HUES6 (cell line): Measurements from ENCODE around the gene DAPK3.
"Not testable (repeated sequence)": the region's sequence is repeated elsewhere in the genome, so short reads cannot be mapped to it uniquely, and the experiment has no call there.

Source experiments
- H3K27ac ChIP-seq: 2 replicates; pipeline ENCODE4 v1.7.0; 2013; ENCODE audit warnings: low read depth, mild to moderate bottlenecking, low read length, inconsistent platforms
- H3K27me3 ChIP-seq: 2 replicates; pipeline ENCODE4 v1.6.1; 2013; ENCODE audit warnings: low read length; ENCODE audit not compliant: control insufficient read depth, insufficient read depth
- H3K36me3 ChIP-seq: 2 replicates; pipeline ENCODE4 v1.6.1; 2013; ENCODE audit warnings: low read length; ENCODE audit not compliant: control insufficient read depth, insufficient read depth
- H3K4me1 ChIP-seq: 2 replicates; pipeline ENCODE4 v1.6.1; 2013; ENCODE audit warnings: low read length; ENCODE audit not compliant: control insufficient read depth, insufficient read depth
- H3K4me3 ChIP-seq: 2 replicates; pipeline ENCODE4 v1.5.1; 2013; ENCODE audit warnings: low read depth, low read length
- H3K9ac ChIP-seq: one replicate; pipeline ENCODE4 v1.6.1; 2013; ENCODE audit warnings: mild to moderate bottlenecking, low read length
- H3K9me3 ChIP-seq: 2 replicates; pipeline ENCODE4 v1.6.1; 2013; ENCODE audit warnings: low read depth, low read length; ENCODE audit not compliant: control insufficient read depth, insufficient read depth

DAPK3 gene

DNA sequence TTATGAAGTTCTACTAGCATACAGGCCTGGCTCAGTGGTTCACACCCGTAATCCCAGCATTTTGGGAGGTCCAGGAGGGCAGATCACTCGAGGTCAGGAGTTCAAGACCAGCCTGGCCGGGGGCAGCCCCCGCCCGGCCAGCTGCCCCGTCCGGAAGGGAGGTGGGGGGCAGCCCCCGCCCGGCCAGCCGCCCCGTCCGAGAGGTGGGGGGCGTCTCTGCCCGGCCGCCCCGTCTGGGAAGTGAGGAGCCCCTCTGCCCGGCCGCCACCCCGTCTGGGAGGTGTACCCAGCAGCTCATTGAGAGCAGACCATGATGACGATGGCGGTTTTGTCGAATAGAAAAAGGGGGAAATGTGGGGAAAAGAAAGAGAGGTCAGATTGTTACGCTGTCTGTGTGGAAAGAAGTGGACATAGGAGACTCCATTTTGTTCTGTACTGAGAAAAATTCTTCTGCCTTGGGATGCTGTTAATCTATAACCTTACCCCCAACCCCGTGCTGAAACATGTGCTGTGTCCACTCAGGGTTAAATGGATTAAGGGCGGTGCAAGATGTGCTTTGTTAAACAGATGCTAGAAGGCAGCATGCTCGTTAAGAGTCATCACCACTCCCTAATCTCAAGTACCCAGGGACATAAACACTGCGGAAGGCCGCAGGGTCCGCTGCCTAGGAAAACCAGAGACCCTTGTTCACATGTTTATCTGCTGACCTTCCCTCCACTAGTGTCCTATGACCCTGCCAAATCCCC lies 27.9 kb upstream of the DAPK3 start:
- not testable (repeated sequence) for H3K27me3 ChIP-seq, H3K4me1 ChIP-seq, H3K9ac ChIP-seq, H3K4me3 ChIP-seq, H3K36me3 ChIP-seq, H3K27ac ChIP-seq, H3K9me3 ChIP-seq

DNA sequence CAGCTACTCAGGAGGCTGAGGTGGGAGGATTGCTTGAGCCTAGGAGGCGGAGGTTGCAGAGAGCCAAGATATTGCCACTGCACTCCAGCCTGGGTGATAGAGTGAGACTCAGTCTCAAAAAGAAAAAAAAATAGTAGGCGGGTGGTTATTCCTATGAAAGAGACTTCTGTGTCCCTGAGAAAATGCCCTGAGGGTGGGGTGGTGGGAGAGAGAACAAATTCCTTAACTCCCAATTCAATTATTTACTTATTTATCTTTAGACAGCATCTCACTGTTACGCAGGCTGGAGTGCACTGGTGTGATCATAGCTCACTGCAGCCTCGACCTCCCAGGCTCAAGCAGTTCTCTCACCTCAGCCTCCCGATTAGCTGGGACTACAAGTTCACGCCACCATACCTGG lies 24.7 kb upstream of the DAPK3 start:
- Histone ChIP-seq H3K36me3 (no peaks in the 10 kb centered on the region), H3K9me3 (no peaks in the 10 kb centered on the region), H3K9ac (no peak overlapping the region), H3K4me1 (no peaks in the 10 kb centered on the region), H3K27me3 (no peaks in the 10 kb centered on the region), H3K27ac (no peak overlapping the region), H3K4me3 (no peak overlapping the region)

DNA sequence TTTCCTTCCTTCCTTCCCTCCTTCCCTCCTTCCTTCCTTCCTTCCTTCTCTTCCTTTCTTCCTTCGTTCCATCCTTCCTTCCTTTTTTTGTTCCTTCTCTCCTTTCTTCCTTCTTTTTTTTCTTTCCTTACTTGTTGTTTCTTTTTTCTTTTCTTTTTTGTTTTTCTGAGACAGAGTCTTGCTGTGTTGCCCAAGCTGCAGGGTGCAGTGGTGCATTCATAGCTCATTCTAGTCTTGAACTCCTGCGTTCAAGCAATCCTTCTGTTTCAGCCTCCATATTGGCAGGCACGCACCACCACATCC lies 19.9 kb upstream of the DAPK3 start:
- peaks cover 9% of the 10 kb centered on the region for H3K4me1 ChIP-seq
- no peaks in the 10 kb centered on the region for H3K9me3 ChIP-seq
- no peak overlapping the region for H3K4me3 ChIP-seq
- peaks cover 6% of the 10 kb centered on the region; the same call in 1 of the 2 replicates for H3K27me3 ChIP-seq
- no peaks in the 10 kb centered on the region for H3K36me3 ChIP-seq
- H3K9ac ChIP-seq = no peak overlapping the region
- no peak overlapping the region for H3K27ac ChIP-seq

DNA sequence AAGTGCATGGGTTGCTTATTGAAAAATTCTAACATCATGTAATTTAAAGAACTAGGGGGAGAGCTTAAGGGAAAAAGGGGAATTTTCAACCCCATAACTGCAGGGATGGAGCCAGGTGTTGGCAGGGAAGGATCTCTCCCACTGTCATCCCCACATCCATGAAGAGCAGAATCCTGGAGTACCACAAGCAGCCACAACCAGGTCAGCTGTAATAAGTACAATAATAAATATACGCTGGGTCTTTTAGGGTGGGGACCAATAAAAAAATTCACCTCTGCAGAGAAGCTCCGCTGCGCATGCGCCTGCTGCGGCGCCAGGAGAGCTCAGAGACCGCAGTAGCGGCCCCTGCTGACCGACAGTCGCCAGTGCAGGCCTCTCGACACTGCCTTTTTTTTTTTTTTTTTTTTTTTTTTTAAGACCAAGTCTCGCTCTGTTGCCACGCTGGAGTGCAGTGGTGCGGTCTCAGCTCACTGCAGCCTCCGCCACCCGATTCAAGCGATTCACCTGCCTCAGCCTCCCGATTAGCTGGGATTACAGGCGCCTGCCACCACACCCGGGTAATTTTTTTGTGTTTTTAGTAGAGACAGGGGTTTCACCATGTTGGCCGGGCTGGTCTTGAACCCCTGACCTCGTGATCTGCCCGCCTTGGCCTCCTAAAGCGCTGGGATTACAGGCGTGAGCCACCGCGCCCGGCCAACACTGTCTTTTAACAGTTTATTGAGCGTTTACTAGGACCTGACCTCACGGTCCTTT lies 16.9 kb upstream of the DAPK3 start:
- H3K4me3 ChIP-seq = peak overlapping the region; percentile 93

DNA sequence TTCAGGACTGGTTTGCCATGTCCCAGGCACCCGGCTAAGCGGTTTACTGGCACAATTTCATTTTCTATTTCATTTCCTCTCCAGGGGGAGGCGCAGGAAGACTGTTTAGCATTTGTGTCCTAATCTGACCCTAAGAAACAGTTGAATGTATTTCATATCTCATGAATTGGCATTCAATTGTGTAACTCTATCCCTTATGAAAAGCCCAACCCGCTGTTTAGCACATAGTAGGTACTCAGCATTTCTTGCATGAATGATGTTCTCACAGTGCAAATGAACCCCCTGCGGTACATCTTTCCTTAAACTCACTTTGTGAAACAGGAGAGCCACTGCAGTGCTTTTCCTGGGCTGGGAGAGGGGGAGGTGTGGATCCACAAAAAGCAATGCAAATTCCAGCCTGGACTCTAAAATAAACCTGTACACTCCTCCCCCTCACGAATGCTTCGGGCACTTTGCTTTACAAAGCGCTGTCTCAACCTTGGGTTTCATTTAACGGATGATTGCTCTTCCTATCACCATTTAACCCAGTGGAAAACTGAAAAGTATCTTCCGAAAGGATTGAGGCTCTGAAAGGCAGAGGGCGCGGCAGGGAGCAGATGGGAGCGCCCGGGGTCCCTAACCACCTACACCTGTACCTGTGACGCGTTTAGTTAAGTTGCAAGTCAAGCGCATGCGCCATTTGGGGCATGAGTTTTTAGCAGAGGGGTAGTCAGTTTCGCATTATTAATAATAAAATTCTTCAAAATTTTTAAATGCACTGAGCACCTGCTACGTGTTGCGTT lies 15.6 kb upstream of the DAPK3 start:
- H3K9me3 ChIP-seq = no peaks in the 10 kb centered on the region
- H3K4me1 ChIP-seq = peaks cover 26% of the 10 kb centered on the region
- H3K27ac ChIP-seq = no peak overlapping the region
- H3K27me3 ChIP-seq = peaks cover 8% of the 10 kb centered on the region; the same call in 1 of the 2 replicates
- H3K4me3 ChIP-seq = peak overlapping the region; percentile 93
- no peak overlapping the region for H3K9ac ChIP-seq
- H3K36me3 ChIP-seq = peaks cover 34% of the 10 kb centered on the region

More for the DNA sequence above, 16.9 kb upstream of the DAPK3 start:
- H3K9ac ChIP-seq = no peak overlapping the region
- H3K27me3 ChIP-seq = peaks cover 8% of the 10 kb centered on the region; the same call in 1 of the 2 replicates
- H3K27ac ChIP-seq = no peak overlapping the region
- peaks cover 21% of the 10 kb centered on the region for H3K36me3 ChIP-seq
- H3K4me1 ChIP-seq = peaks cover 26% of the 10 kb centered on the region
- no peaks in the 10 kb centered on the region for H3K9me3 ChIP-seq

DNA sequence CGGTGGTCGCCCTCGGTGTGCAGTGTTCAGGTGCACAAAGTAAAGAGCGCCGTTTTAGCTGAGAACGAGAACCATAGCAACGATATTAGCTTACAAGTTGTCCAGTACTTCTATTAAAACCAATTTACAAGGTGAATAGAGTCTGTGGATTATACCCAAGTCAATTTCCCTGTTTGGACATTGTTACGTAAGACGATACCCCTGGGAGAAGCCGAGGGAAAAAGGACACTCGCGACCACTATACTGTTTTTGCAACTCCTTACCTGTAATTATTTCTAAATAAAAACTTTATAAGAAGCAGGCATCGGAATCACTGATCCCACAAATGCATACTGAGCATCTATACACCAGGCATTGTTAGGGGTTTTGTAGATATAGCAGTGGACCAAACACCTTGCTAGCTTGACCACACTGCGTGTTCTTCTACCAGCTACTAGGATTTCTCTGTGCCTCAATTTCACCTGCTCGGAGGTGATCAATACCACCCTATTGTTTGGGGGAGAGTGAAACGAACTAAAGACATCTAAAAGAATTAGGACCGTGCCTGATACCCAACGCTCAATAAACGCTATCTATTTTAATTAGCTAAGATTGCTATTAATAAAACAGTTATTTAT lies 14.9 kb upstream of the DAPK3 start:
- H3K27ac ChIP-seq = no peak overlapping the region
- no peaks in the 10 kb centered on the region for H3K9me3 ChIP-seq
- H3K27me3 ChIP-seq = peaks cover 8% of the 10 kb centered on the region; the same call in 1 of the 2 replicates
- H3K4me1 ChIP-seq = peaks cover 26% of the 10 kb centered on the region
- H3K36me3 ChIP-seq = peaks cover 41% of the 10 kb centered on the region
- no peak overlapping the region for H3K9ac ChIP-seq
- peak overlapping the region; percentile 93 for H3K4me3 ChIP-seq

DNA sequence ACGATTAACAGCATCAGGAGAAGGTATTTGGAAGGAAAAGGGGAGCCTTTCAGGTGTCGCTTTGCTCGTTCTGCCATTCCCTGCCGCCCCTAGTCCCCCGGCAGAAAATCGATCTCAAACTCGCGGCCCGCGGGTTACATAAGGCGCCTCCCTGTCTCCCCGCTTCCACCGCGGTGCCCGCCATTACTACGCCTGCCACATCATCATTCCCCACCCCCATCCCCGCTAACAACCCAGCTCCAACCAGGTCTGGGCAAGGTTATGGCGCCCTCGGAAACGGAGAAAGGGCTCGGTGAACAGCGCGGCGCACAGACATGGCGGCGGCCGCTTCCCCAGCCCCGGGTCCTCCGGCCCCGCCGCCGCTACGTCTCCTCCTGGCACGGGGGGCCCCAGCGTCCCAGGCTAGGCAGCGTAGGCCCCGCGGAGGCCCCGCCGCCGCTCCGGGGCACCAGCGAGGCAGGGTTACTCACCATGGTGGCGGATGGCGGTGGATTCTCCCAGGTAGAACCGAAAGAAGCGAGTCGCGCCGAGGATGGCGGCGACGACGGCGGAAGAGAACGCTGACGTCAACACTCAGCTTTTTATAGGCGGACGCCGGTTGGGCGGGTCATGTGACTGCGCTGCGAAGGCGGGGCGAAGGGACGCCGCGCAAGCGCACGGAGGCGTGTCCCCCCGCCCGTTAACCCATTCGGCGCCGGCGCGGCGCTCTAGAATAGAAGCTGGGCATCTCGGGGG lies 14.2 kb upstream of the DAPK3 start, which contains the start of gene EEF2:
TSS of gene EEF2 (minus strand) at position 556 of the 735 bp plus-strand sequence. CDS start at position 473, 83 bp downstream.
- Histone ChIP-seq H3K4me1 (peaks cover 26% of the 10 kb centered on the region), H3K27me3 (peaks cover 8% of the 10 kb centered on the region; the same call in 1 of the 2 replicates), H3K36me3 (peaks cover 48% of the 10 kb centered on the region), H3K27ac (peak within 1 kb of the TSS; percentile 99), H3K9me3 (no peaks in the 10 kb centered on the region), H3K4me3 (peak within 1 kb of the TSS; percentile 93), H3K9ac (peak within 1 kb of the TSS; percentile 95)

DNA sequence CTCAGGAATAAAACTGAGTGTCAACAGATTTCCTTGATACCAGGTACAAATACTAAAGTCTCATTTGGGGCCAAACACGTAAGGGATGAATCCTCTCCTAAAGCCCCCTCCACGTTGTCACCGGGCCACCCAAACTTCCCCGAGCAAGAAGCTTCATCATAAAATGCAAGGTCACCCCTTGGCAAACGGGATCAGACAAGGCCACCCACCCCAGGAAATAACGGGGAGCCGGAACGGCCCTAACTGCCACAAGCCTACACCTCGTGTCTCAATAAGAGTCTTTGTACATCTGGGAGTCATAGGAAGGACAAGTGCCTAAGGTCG lies 13.6 kb upstream of the DAPK3 start:
- Histone ChIP-seq H3K36me3 (peaks cover 53% of the 10 kb centered on the region), H3K4me1 (peaks cover 26% of the 10 kb centered on the region), H3K27ac (peak overlapping the region; percentile 99), H3K9me3 (no peaks in the 10 kb centered on the region), H3K9ac (peak overlapping the region; percentile 95), H3K4me3 (peak overlapping the region; percentile 93), H3K27me3 (peaks cover 8% of the 10 kb centered on the region; the same call in 1 of the 2 replicates)

DNA sequence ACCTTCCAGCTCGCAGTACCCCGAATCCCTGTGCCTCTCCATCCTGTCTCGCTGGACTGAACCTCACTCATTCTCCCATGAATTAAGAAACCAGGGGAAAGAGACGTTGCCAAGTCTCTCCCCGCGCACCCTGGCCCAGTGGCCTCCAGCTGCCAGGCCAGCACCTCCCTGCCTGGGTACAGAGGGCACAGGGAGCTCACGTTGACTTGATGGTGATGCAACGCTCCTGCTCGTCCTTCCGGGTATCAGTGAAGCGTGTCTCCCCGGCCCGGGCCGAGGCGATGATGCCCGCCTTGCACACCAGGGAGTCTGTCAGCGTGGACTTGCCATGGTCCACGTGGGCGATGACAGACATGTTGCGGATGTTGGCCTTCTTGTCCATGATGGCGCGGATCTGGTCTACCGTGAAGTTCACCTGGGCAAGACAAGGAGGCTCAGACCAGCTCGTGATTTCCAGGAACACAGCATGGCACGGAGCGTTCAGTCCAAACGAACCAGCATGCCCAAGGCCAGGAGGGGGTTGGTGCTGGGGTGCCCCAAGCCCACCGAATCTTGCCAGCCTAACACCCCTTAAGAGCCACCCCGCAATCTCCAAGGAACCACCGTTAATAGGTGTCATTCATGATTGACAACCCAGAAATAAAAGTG lies 13.2 kb upstream of the DAPK3 start:
- peak overlapping the region; percentile 95 for H3K9ac ChIP-seq
- H3K4me3 ChIP-seq = peak overlapping the region; percentile 93
- no peaks in the 10 kb centered on the region for H3K9me3 ChIP-seq
- peaks cover 26% of the 10 kb centered on the region for H3K4me1 ChIP-seq
- peaks cover 8% of the 10 kb centered on the region; the same call in 1 of the 2 replicates for H3K27me3 ChIP-seq
- H3K36me3 ChIP-seq = peaks cover 58% of the 10 kb centered on the region
- H3K27ac ChIP-seq = peak overlapping the region; percentile 99

DNA sequence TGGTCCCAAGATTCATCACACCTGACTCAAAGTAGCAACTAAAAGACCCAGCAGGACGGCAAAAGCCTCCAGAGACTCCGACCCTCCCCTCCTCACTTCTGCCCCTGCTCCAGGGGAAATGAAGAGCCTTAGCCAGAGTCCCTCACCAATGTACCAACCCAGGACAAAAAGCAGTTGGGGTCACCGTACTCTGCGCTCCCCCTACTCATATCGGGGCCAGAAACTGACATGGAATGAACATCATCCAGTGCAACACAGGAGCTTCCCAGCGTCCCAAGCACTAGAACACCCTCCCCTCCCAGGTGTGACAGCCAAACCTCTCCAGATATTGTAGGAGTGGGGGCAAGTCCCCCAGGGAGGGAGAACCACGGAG lies 12.6 kb upstream of the DAPK3 start:
- Histone ChIP-seq H3K9ac (peak overlapping the region; percentile 95), H3K4me1 (peaks cover 26% of the 10 kb centered on the region), H3K27me3 (peaks cover 8% of the 10 kb centered on the region; the same call in 1 of the 2 replicates), H3K36me3 (peaks cover 63% of the 10 kb centered on the region), H3K4me3 (peak overlapping the region; percentile 93), H3K9me3 (no peaks in the 10 kb centered on the region), H3K27ac (peak overlapping the region; percentile 99)
